AG04450 (cell line): Measurements from ENCODE around the gene TBC1D16. TPM values are rescaled to one million over a fixed set of nuclear protein-coding genes. Genes with fewer than 3 reads are reported as not detected.
A peak's percentile ranks its signal among the peaks of the same experiment; 100 is the strongest.

Experiments
- CTCF ChIA-PET: fragments of 300-600, 350-600 bp; formaldehyde crosslinking; extraction: SDS; loops from one replicate; lab custom pipeline; 2022; ENCODE audit warnings: antibody characterized with exemption, inconsistent platforms; lab: Charles Lee
- POLR2A ChIA-PET: fragments of 350-600 bp; formaldehyde crosslinking; extraction: SDS; loops from one replicate; lab custom pipeline; 2021; ENCODE audit warnings: antibody characterized with exemption, inconsistent platforms; lab: Yijun Ruan, JAX
- DNase-seq: peaks from one replicate; pipeline ENCODE4 v3.0.0-alpha.2; 2011; ENCODE audit warnings: low read depth, low spot score
- H3K27ac ChIP-seq: one replicate; pipeline ENCODE4 v1.5.1; 2012; ENCODE audit warnings: low read depth, low read length, control low read depth
- H3K27me3 ChIP-seq: one replicate; pipeline ENCODE4 v1.6.0; 2012; ENCODE audit warnings: low read length; ENCODE audit not compliant: control insufficient read depth, insufficient read depth
- H3K4me3 ChIP-seq: 2 replicates; pipeline ENCODE4 v1.5.1; 2011; ENCODE audit warnings: mild to moderate bottlenecking, low read depth, low read length, control low read depth
- H3K9me3 ChIP-seq: 2 replicates; pipeline ENCODE4 v1.5.1; 2012; ENCODE audit warnings: low read length; ENCODE audit not compliant: control insufficient read depth, insufficient read depth
- CTCF ChIP-seq: IDR thresholded peaks from 2 replicates; pipeline ENCODE4 v1.5.1; 2011; ENCODE audit warnings: low read depth, low read length, control low read depth, inconsistent platforms
- polyA plus RNA-seq: library from polyadenylated mRNA; depleted of rRNA; stranded (reverse); fragments of >200 nt; gene quantifications from 2 replicates; pipeline ENCODE4 v1.2.3, GENCODE V29; 2011

TBC1D16 gene
- polyA plus RNA-seq, 1 experiment, result 10.9 TPM

DNA sequence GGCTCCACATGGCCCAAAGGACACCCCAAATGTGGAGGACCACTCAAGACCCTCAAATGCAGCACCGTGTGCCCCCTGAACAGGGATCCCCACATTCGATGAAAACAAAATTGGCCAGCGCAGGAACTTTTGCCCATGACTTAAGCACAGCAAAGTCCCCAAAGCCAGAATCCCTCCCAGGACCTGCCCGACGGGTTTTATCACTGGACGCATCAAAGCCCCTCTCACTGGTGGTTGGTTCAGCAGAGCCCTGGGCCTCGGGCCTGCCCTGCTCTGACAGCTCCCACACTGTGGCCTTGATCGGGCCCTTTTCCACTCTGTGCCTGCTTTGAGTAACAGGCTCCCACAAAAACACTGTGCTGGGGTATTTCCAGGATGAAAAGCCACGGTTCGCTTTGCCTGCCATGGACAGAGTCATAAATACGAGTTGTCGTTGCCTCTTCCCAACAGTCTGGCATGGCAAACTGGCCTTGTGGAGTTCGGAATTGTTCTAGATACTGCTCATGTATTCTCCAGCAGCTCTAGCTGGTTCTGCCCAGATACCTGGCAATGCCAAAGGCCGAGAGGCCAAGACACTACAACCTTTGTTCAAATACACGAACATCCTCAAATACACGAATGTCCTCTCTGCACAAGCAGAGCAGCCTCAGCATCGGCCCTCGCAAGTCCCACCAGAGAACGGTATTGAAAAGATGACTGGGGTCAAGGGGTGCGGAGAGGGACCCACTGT, 46.4 kb downstream of the TBC1D16 start:
- Histone ChIP-seq H3K9me3 (no peaks in the 10 kb centered on the region; the same call in 1 of the 2 replicates), H3K27ac (peak overlapping the region; percentile 84), H3K4me3 (no peak overlapping the region), H3K27me3 (no peaks in the 10 kb centered on the region)
- no peak for DNase-seq
- no peak for TF ChIP-seq CTCF
- ChIA-PET CTCF (interaction anchor here (2.1 to 7.3 kb wide), 2 partner anchors 17 to 248 kb away, joined by 10 to 73 read pairs; no protein-coding TSS in a partner anchor), POLR2A (interaction anchor here (1.6 kb wide), 1 partner anchor 248 kb away, joined by 4 read pairs; no protein-coding TSS in a partner anchor)

DNA sequence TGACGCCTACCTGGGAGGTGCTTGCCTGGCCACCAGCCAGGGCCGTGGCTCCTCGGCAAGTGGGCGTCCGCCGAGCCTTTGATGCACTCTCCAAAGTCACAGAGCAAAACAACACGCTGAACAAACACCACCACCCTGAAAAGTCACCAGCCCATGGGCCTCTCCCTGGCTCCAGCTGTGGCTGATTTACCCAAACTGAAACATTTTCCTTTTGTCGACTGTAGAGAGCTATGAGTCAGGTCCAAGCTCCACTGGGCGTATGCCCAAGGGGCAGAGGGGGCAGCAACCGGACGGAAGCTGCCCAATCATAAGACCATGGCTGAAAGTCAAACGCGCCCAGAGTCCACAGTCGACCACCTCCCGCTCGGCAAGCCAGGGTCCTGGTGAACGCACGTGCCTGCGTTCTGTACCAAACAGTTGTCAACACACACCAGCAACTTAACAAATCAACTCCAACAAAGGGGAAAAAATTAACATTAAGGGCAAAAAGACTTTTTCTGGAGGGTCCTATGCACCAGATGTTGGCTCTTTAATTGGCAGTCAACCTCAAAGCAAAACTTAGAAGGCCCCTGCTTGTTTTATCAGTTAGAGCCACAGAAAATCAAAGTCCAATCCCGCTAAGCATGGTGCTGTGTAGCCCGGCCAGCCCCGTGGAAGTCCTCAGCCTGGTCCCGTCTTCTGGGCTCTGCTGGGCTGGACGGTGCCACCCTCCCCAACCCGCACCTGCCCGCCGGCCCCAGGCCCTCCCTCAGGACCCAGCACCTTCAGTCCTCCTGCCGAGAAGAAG, 47.3 kb downstream of the TBC1D16 start:
- DNase-seq, result peak; percentile 55
- no peaks in the 10 kb centered on the region; the same call in 1 of the 2 replicates for H3K9me3 ChIP-seq
- H3K27me3 ChIP-seq, result no peaks in the 10 kb centered on the region
- POLR2A ChIA-PET, result interaction anchor here (0.9 to 1.6 kb wide), 3 partner anchors 36 to 247 kb away, joined by 4 to 5 read pairs (median 4); partner anchors contain the start of gene CBX4
- CTCF ChIA-PET, result interaction anchor here (0.9 kb wide), 1 partner anchor 144 kb away, joined by 3 read pairs; no protein-coding TSS in a partner anchor
- no peak for TF ChIP-seq CTCF
- peak overlapping the region; percentile 84 for H3K27ac ChIP-seq
- H3K4me3 ChIP-seq, result peak overlapping the region; percentile 37

- H3K27me3 ChIP-seq, result no peaks in the 10 kb centered on the region
- no peak for TF ChIP-seq CTCF
- DNase-seq, result no peak
- CTCF ChIA-PET, result interaction anchor here (0.9 kb wide), 1 partner anchor 143 kb away, joined by 3 read pairs; no protein-coding TSS in a partner anchor
- H3K4me3 ChIP-seq, result peak overlapping the region; percentile 37
- H3K27ac ChIP-seq, result peak overlapping the region; percentile 84
- POLR2A ChIA-PET, result interaction anchor here (0.6 to 1.6 kb wide), 5 partner anchors 36 to 247 kb away, joined by 4 to 11 read pairs (median 5); partner anchors contain the start of gene CBX4
- no peaks in the 10 kb centered on the region; the same call in 1 of the 2 replicates for H3K9me3 ChIP-seq
These were observed 47.8 kb downstream of the TBC1D16 start for GRCh38 chr17:79987935-79988184.

DNA sequence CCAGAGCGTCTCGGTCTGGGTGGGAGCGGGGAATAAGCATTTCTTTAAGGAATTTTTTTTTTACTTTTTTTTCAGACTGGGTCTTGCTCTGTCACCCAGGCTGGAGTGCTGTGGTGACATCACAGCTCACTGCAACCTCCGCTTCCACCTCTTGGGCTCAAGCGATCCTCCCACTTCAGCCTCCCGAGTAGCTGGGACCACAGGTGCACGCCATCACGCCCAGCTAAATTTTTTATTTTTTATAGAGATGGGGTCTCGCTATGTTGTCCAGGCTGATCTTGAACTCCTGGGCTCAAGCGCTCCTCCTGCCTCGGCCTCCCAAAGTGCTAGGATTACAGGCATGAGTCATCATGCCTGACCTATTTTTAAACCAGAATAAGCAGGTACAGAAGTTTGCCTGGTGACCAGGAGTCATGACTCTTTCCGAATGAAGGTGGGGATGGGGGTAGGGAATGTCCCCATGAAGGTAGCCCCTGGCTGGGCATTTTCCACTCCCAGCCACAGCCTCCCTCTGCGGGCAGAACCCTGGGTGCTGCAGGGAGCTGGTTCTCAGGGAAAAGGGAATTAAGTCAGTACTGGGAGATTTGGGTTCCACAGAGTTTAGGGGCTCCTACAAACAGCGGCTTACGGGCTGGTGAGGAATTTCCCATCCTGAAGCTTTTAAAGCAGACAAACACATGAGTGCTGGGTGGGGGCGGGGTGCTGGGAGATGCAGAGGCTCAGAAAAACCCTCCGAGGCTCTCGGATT, 48.3 kb downstream of the TBC1D16 start:
- Histone ChIP-seq H3K9me3 (no peaks in the 10 kb centered on the region; the same call in 1 of the 2 replicates), H3K27me3 (no peaks in the 10 kb centered on the region), H3K4me3 (no peak overlapping the region), H3K27ac (peak overlapping the region; percentile 84)
- no peak for DNase-seq
- ChIA-PET POLR2A (interaction anchor here (0.6 to 1.6 kb wide), 4 partner anchors 99 to 246 kb away, joined by 4 to 11 read pairs (median 5); partner anchors contain the start of gene CBX4), CTCF (interaction anchor here (1.3 kb wide), 1 partner anchor 241 kb away, joined by 3 read pairs; no protein-coding TSS in a partner anchor)
- no peak for TF ChIP-seq CTCF
